Measurements from ENCODE around the gene REXO4.

The REXO4 gene

GRCh38 chr9:133449760-133450159 is 31.9 kb upstream of the REXO4 start:
- DNase-seq (ENCODE audit: low read depth): no peak

- DNase-seq (ENCODE audit: low read depth): no peak
Observed at GRCh38 chr9:133448487-133448972, 30.7 kb upstream of the REXO4 start.

- no peak for DNase-seq (ENCODE audit: low read depth)
Observed at GRCh38 chr9:133445293-133445969, 27.6 kb upstream of the REXO4 start.

- DNase-seq (ENCODE audit: low read depth): no peak
Observed at GRCh38 chr9:133443982-133444381, 26.2 kb upstream of the REXO4 start.

- DNase-seq (ENCODE audit: low read depth): no peak
Observed at GRCh38 chr9:133443248-133443647, 25.4 kb upstream of the REXO4 start.

GRCh38 chr9:133441571-133441970 is 23.8 kb upstream of the REXO4 start:
- DNase-seq (ENCODE audit: low read depth): no peak

- no peak for DNase-seq (ENCODE audit: low read depth)
Observed at GRCh38 chr9:133440874-133441273, 23.1 kb upstream of the REXO4 start.

GRCh38 chr9:133439337-133439736 is 21.5 kb upstream of the REXO4 start:
- DNase-seq (ENCODE audit: low read depth): no peak

GRCh38 chr9:133437753-133438531 is 20.1 kb upstream of the REXO4 start:
- DNase-seq (ENCODE audit: low read depth): no peak

GRCh38 chr9:133436681-133437080 is 18.9 kb upstream of the REXO4 start:
- DNase-seq (ENCODE audit: low read depth): no peak

GRCh38 chr9:133433351-133433843 is 15.6 kb upstream of the REXO4 start:
- DNase-seq (ENCODE audit: low read depth): no peak

GRCh38 chr9:133430244-133430643 is 12.4 kb upstream of the REXO4 start:
- DNase-seq (ENCODE audit: low read depth): no peak

GRCh38 chr9:133429641-133430161 is 11.9 kb upstream of the REXO4 start:
- DNase-seq (ENCODE audit: low read depth): no peak

- no peak for DNase-seq (ENCODE audit: low read depth)
Observed at GRCh38 chr9:133429214-133429613, 11.4 kb upstream of the REXO4 start.

- DNase-seq (ENCODE audit: low read depth): no peak
Observed at GRCh38 chr9:133428617-133429101, 10.8 kb upstream of the REXO4 start.

- no peak for DNase-seq (ENCODE audit: low read depth)
Observed at GRCh38 chr9:133427658-133428348, 10.0 kb upstream of the REXO4 start.

- no peak for DNase-seq (ENCODE audit: low read depth)
Observed at GRCh38 chr9:133426011-133426410, 8.2 kb upstream of the REXO4 start.

- no peak for DNase-seq (ENCODE audit: low read depth)
Observed at GRCh38 chr9:133425049-133425632, 7.3 kb upstream of the REXO4 start.

- DNase-seq (ENCODE audit: low read depth): no peak
Observed at GRCh38 chr9:133424187-133424586, 6.4 kb upstream of the REXO4 start.

- DNase-seq (ENCODE audit: low read depth): no peak
Observed at GRCh38 chr9:133423216-133423615, 5.4 kb upstream of the REXO4 start.

GRCh38 chr9:133421615-133422542 is 4.1 kb upstream of the REXO4 start, which contains the start of gene ADAMTS13:
TSS of gene ADAMTS13 (plus strand) at chr9:133422367. CDS start at chr9:133422444, 77 bp downstream.
- no peak for DNase-seq (ENCODE audit: low read depth)

All from CMK (cell line).